GM23248 (cell line): ENCODE measurements around the gene MCM3. TPM values are rescaled to one million over a fixed set of nuclear protein-coding genes. Genes with fewer than 3 reads are reported as not detected.

ENCODE experiments used
- DNase-seq: peaks from one replicate; pipeline ENCODE4 v3.0.0-alpha.2; 2015
- H2AFZ ChIP-seq: fragments of 200-600 bp; sonication (generic); 2 replicates; pipeline ENCODE4 v1.6.1; 2016; ENCODE audit warnings: antibody characterized with exemption
- H3F3A ChIP-seq: fragments of 200-600 bp; sonication (generic); 2 replicates; pipeline ENCODE4 v1.6.1; 2016; ENCODE audit warnings: mild to moderate bottlenecking, antibody characterized with exemption, mixed run types; ENCODE audit not compliant: insufficient read depth
- H3K27ac ChIP-seq: fragments of 200-600 bp; sonication (generic); 2 replicates; pipeline ENCODE4 v1.5.1; 2016; ENCODE audit warnings: mild to moderate bottlenecking
- H3K27me3 ChIP-seq: fragments of 200-600 bp; sonication (generic); replicated peaks from 2 replicates; pipeline ENCODE4 v1.6.1; 2016; ENCODE audit warnings: mild to moderate bottlenecking; ENCODE audit not compliant: insufficient read depth
- H3K36me3 ChIP-seq: fragments of 200-600 bp; sonication (generic); 2 replicates; pipeline ENCODE4 v1.6.1; 2016; ENCODE audit warnings: low read depth, mild to moderate bottlenecking
- H3K4me1 ChIP-seq: fragments of 200-600 bp; sonication (generic); 2 replicates; pipeline ENCODE4 v1.6.1; 2016; ENCODE audit warnings: mild to moderate bottlenecking; ENCODE audit not compliant: insufficient read depth
- H3K4me2 ChIP-seq: fragments of 200-600 bp; sonication (generic); one replicate; pipeline ENCODE4 v1.6.1; 2016; ENCODE audit warnings: mild to moderate bottlenecking; ENCODE audit not compliant: unreplicated experiment
- H3K4me3 ChIP-seq: fragments of 200-600 bp; sonication (generic); 2 replicates; pipeline ENCODE4 v1.5.1; 2016; ENCODE audit warnings: mild to moderate bottlenecking
- H3K79me2 ChIP-seq: fragments of 200-600 bp; sonication (generic); 2 replicates; pipeline ENCODE4 v1.6.1; 2016; ENCODE audit warnings: mild to moderate bottlenecking; ENCODE audit not compliant: insufficient read depth
- H3K9ac ChIP-seq: fragments of 200-600 bp; sonication (generic); 2 replicates; pipeline ENCODE4 v1.6.1; 2016; ENCODE audit warnings: mild to moderate bottlenecking
- H3K9me2 ChIP-seq: fragments of 200-600 bp; sonication (generic); 2 replicates; pipeline ENCODE4 v1.6.1; 2016; ENCODE audit warnings: mixed run types, mild to moderate bottlenecking, moderate library complexity; ENCODE audit not compliant: insufficient read depth
- H3K9me3 ChIP-seq: fragments of 200-600 bp; sonication (generic); one replicate; pipeline ENCODE4 v1.6.1; 2017; ENCODE audit warnings: low read depth
- H4K20me1 ChIP-seq: fragments of 200-600 bp; sonication (generic); 2 replicates; pipeline ENCODE4 v1.6.0; 2016; ENCODE audit not compliant: insufficient read depth
- EZH2 ChIP-seq: fragments of 200-600 bp; sonication (generic); IDR thresholded peaks from 2 replicates; pipeline ENCODE4 v1.6.1; 2018; ENCODE audit warnings: antibody characterized with exemption, mild to moderate bottlenecking; ENCODE audit not compliant: insufficient read depth, poor library complexity, severe bottlenecking
- EZH2phosphoT487 ChIP-seq: fragments of 200-600 bp; sonication (generic); IDR thresholded peaks from 2 replicates; pipeline ENCODE4 v1.6.1; 2018; ENCODE audit warnings: antibody characterized with exemption, moderate library complexity, mild to moderate bottlenecking, low read depth; ENCODE audit not compliant: insufficient read depth
- WGBS, 2 experiments: methylation state at CpG; one replicate each; pipeline ENCODE4 v1.1.6; 2015 to 2017; ENCODE audit warnings: low lambda C conversion rate in 2 of 2, low coverage in 1 of 2; ENCODE audit errors: missing lambda C conversion rate in 2 of 2; 5-methylcytosine and 5-hydroxymethylcytosine counted together
- in situ Hi-C: fragments of 300-500 bp; cut with MboI; formaldehyde crosslinking; loops from 2 replicates; pipeline ENCODE4 v1.15.0; 2020
- polyA plus RNA-seq: library from polyadenylated mRNA; unstranded; fragments of >200 nt; fragmentation: Nextera tagmentation; extraction: Ambion mirVana; gene quantifications from 2 replicates; pipeline ENCODE4 v1.2.1, GENCODE V29; 2016
- total RNA-seq: library from RNA; depleted of rRNA; stranded (reverse); fragments of >200 nt; shearing (Covaris generic); gene quantifications from 2 replicates; pipeline ENCODE4 v1.2.3, GENCODE V29; 2014; rRNA removed

MCM3 gene
- total and polyA plus RNA-seq, 2 experiments from 2014 or later, result 29.8 to 41.8 TPM

DNA sequence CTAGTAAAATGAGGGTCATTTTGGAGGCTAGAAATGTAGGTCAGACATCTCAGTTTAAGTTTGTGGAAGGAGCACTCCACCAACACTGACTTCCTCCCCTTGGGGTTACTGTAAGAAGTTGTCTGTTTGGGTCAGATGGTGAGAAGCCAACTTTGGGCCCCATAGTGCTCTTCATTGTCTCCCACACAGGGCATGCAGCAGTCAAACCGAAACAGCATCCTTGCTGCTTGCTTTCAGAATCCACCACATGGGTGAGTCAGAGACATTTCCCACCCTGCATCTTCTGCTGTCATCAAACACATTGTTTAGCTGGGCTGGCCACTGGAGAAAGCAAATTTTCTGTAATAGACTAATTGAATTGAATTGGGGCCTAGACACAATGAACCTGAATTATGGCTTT lies 57.0 kb downstream of the MCM3 start:
- Histone ChIP-seq H3K9me3 (no peaks in the 10 kb centered on the region), H2AFZ (no peak overlapping the region), H3K9ac (no peak overlapping the region), H3K4me2 (no peak overlapping the region), H4K20me1 (no peaks in the 10 kb centered on the region), H3F3A (no peaks in the 10 kb centered on the region), H3K36me3 (no peaks in the 10 kb centered on the region), H3K27ac (no peak overlapping the region), H3K27me3 (no peaks in the 10 kb centered on the region), H3K4me3 (no peak overlapping the region), H3K9me2 (no peaks in the 10 kb centered on the region), H3K79me2 (no peaks in the 10 kb centered on the region), H3K4me1 (no peaks in the 10 kb centered on the region)
- TF ChIP-seq EZH2phosphoT487, result no peak
- TF ChIP-seq EZH2, result no peak
- no peak for DNase-seq
- in situ Hi-C loops, result no loop called here
- 30 to 33% methylated on average over 1 of the region's 1 CpG for WGBS, 2 experiments

DNA sequence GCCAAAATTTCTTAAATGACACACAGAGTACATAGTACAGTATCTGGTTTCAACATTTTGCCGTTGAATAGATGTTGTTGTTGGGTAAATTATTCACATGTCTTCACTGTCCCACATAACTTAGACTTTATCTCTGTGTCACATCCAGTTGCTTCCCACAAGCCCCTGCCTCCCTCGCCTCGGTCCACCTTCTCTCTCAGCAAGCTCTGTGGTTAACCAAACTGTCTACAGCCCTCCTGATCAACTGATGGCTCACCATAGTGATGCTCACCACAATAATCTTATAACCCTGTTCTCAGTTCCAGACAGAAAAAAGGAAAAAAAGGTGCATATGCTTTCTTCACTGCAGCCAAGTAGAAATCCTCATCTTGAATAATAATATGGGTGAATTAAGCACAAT lies 63.2 kb downstream of the MCM3 start:
- H3K9me2 ChIP-seq, result no peaks in the 10 kb centered on the region
- in situ Hi-C loops, result no loop called here
- H2AFZ ChIP-seq, result no peak overlapping the region
- H3K27ac ChIP-seq, result no peak overlapping the region
- no peaks in the 10 kb centered on the region for H3K79me2 ChIP-seq
- DNase-seq, result no peak
- 10 to 15% methylated on average over 3 of the region's 3 CpGs for WGBS, 2 experiments
- no peaks in the 10 kb centered on the region for H3K27me3 ChIP-seq
- TF ChIP-seq EZH2phosphoT487 (no peak), EZH2 (no peak)
- H3K4me2 ChIP-seq, result no peak overlapping the region
- no peaks in the 10 kb centered on the region for H4K20me1 ChIP-seq
- no peaks in the 10 kb centered on the region for H3K9me3 ChIP-seq
- H3K4me3 ChIP-seq, result no peak overlapping the region
- no peaks in the 10 kb centered on the region for H3K4me1 ChIP-seq
- H3K9ac ChIP-seq, result no peak overlapping the region
- H3K36me3 ChIP-seq, result no peaks in the 10 kb centered on the region
- H3F3A ChIP-seq, result no peaks in the 10 kb centered on the region

DNA sequence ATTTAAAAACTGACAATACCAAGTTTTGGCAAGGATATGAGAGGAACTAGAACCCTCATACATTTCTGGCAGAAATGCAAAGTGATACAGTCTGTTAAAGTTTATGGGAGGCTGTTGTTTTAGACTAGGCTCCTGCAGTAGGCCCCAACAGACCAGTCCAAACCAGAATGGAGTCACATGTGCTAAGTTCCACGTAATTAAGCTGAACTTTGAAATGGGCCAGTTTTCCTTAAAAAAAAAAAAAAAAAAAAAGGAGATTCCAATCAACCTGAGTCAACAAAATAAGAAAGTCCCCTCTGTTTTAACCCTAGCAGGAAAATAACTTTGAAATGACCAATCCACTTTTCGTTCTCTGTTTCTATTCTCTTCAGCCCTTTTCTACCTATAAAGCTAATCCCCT lies 66.8 kb downstream of the MCM3 start:
- no peaks in the 10 kb centered on the region for H3K79me2 ChIP-seq
- TF ChIP-seq EZH2, result no peak
- TF ChIP-seq EZH2phosphoT487, result no peak

DNA sequence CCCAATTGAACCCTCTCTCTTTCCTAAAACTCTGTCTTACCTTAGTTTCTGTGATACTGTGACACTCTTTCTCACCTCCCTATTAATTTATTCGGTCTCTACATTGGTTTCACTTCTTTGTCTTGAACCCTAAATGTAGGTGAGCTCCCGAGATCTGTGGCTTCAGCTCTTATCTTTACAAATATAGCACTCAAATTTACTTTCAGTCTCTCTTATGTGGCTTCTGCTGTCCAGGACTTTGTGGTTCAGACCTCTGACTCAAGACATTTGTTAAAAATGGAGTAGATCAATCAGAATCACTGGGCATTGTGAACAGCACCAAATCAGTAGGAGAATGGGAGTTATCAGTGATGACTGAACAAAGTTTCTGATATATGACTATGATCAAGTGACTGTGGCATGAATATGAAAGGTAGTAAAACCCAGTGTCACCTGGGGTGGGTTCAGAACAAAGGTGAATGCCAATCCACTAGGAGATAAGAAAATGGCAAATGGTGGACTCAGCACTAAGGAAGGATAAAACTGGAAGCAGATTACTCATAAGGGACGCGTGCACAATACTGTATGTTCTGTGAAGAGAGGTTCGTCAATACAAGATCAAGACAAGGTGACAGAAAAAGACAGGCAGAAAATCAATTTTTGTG lies 67.5 kb downstream of the MCM3 start:
- no peak overlapping the region for H3K9ac ChIP-seq
- H3K79me2 ChIP-seq, result no peaks in the 10 kb centered on the region
- no peak overlapping the region for H3K4me3 ChIP-seq
- no peaks in the 10 kb centered on the region for H3K36me3 ChIP-seq
- H2AFZ ChIP-seq, result no peak overlapping the region
- H3F3A ChIP-seq, result no peaks in the 10 kb centered on the region
- H3K9me2 ChIP-seq, result no peaks in the 10 kb centered on the region
- H3K9me3 ChIP-seq, result no peaks in the 10 kb centered on the region
- H3K4me1 ChIP-seq, result no peaks in the 10 kb centered on the region
- in situ Hi-C loops, result no loop called here
- H3K4me2 ChIP-seq, result no peak overlapping the region
- no peak overlapping the region for H3K27ac ChIP-seq
- DNase-seq, result no peak
- TF ChIP-seq EZH2phosphoT487 (no peak), EZH2 (no peak)
- no peaks in the 10 kb centered on the region for H4K20me1 ChIP-seq
- no peaks in the 10 kb centered on the region for H3K27me3 ChIP-seq
- WGBS, 2 experiments, result 46 to 48% methylated on average over 5 of the region's 5 CpGs

More for the DNA sequence above, 66.8 kb downstream of the MCM3 start:
- H3K27ac ChIP-seq, result no peak overlapping the region
- no peaks in the 10 kb centered on the region for H3K9me3 ChIP-seq
- no peaks in the 10 kb centered on the region for H4K20me1 ChIP-seq
- H3K9me2 ChIP-seq, result no peaks in the 10 kb centered on the region
- WGBS, 2 experiments, result 13 to 29% methylated on average over 2 of the region's 2 CpGs
- H3K4me3 ChIP-seq, result no peak overlapping the region
- no peak for DNase-seq
- H3K27me3 ChIP-seq, result no peaks in the 10 kb centered on the region
- no peak overlapping the region for H3K4me2 ChIP-seq
- H2AFZ ChIP-seq, result no peak overlapping the region
- H3K36me3 ChIP-seq, result no peaks in the 10 kb centered on the region
- no peaks in the 10 kb centered on the region for H3K4me1 ChIP-seq
- H3F3A ChIP-seq, result no peaks in the 10 kb centered on the region
- H3K9ac ChIP-seq, result no peak overlapping the region
- in situ Hi-C loops, result no loop called here

DNA sequence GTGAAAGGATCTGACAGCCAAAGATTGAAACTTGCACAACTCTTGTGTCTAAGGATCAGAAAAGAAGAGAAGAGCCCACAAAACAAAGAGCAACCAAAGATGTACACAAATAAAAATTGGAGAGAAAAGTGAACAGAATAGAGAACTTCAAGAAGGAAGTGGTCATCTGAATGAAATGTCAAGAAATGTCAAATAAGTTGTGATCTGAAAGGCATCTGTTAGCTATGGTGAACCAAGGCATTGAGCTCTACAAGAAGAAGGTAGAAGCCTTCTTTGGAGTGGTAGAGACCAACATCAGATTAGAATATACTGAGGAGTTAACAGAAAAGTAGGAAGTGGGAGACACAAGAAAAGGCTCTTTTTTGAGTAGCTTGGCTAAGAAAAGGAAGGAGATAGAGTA lies 68.8 kb downstream of the MCM3 start:
- H3K27me3 ChIP-seq, result no peaks in the 10 kb centered on the region; the same call in 1 of the 2 replicates
- TF ChIP-seq EZH2phosphoT487 (no peak), EZH2 (no peak)
- no peak overlapping the region for H3K4me3 ChIP-seq
- H3K4me2 ChIP-seq, result no peak overlapping the region
- no peaks in the 10 kb centered on the region for H3F3A ChIP-seq
- no peak overlapping the region for H3K9ac ChIP-seq
- H3K4me1 ChIP-seq, result no peaks in the 10 kb centered on the region
- no peak overlapping the region for H3K27ac ChIP-seq
- no peaks in the 10 kb centered on the region for H4K20me1 ChIP-seq
- H3K9me2 ChIP-seq, result no peaks in the 10 kb centered on the region
- no peaks in the 10 kb centered on the region for H3K36me3 ChIP-seq
- no peaks in the 10 kb centered on the region for H3K79me2 ChIP-seq
- in situ Hi-C loops, result no loop called here
- no peak overlapping the region for H2AFZ ChIP-seq
- no peaks in the 10 kb centered on the region for H3K9me3 ChIP-seq
- no peak for DNase-seq

Other genes with a start within 250 kb of the MCM3 start
- not detected in 2 replicates for gene PKHD1, start 197.1 kb downstream of the MCM3 start, total RNA-seq
- gene PKHD1, start 197.1 kb downstream of the MCM3 start, polyA plus RNA-seq, result not detected in 2 replicates
- not detected in 2 replicates for gene IL17A, start 98.4 kb downstream of the MCM3 start, total RNA-seq
- gene IL17A, start 98.4 kb downstream of the MCM3 start, polyA plus RNA-seq, result not detected in 2 replicates
- not detected in 2 replicates for gene IL17F, start 40.2 kb downstream of the MCM3 start, total RNA-seq
- gene IL17F, start 40.2 kb downstream of the MCM3 start, polyA plus RNA-seq, result not detected in 2 replicates
- gene PAQR8, start 77.4 kb upstream of the MCM3 start, total RNA-seq, result 1.5 and 3.4 TPM in 2 replicates
- gene PAQR8, start 77.4 kb upstream of the MCM3 start, polyA plus RNA-seq, result 1.8 and 2.5 TPM in 2 replicates
- 21.6 and 36.1 TPM in 2 replicates for gene EFHC1, start 135.6 kb upstream of the MCM3 start, total RNA-seq
- 25.0 and 29.7 TPM in 2 replicates for gene EFHC1, start 135.6 kb upstream of the MCM3 start, polyA plus RNA-seq